ENCODE data around the gene GSC. TPM values are rescaled to one million over a fixed set of nuclear protein-coding genes. Genes with fewer than 3 reads are reported as not detected.

Gene GSC
- total RNA-seq, 1 experiment from 2014 or later = not detected

- H2BK12ac ChIP-seq (ENCODE audit: insufficient read length, low read depth, low read length) = no peak overlapping the region
- H2BK20ac ChIP-seq (ENCODE audit: low read depth, low read length, poor library complexity, severe bottlenecking) = no peak overlapping the region
- H3K4me1 Mint-ChIP-seq = peaks cover 61 to 68% of the 10 kb centered on the region in 2 experiments
- no peak overlapping the region for H3K23ac ChIP-seq (ENCODE audit: insufficient read length, low read depth, low read length)
- no peak overlapping the region for H3K18ac ChIP-seq (ENCODE audit: insufficient read length, low read depth, low read length)
- no peaks in the 10 kb centered on the region; a peak in 1 of 5 replicates for H3K9me3 Mint-ChIP-seq
- no peaks in the 10 kb centered on the region for H3K79me2 ChIP-seq (ENCODE audit: insufficient read depth, low read length)
- no peak overlapping the region for H3T11ph ChIP-seq (ENCODE audit: low read length)
- no peak overlapping the region for H4K5ac ChIP-seq (ENCODE audit: insufficient read length, low read depth, low read length)
- H2BK5ac ChIP-seq (ENCODE audit: insufficient read length, low read length) = no peak overlapping the region
- peak overlapping the region; percentile 52 for H3K4me2 ChIP-seq (ENCODE audit: insufficient read depth, insufficient read length, low read length)
- no peak for DNase-seq
- no CpG with 5 or more reads among the region's 9 CpGs for whole genome bisulfite sequencing (ENCODE audit: extremely low coverage, insufficient read length, low lambda C conversion rate)
- H3K23me2 ChIP-seq (ENCODE audit: insufficient read length, low read depth, low read length, poor library complexity, severe bottlenecking) = peaks cover 5% of the 10 kb centered on the region
- H3K4me3 Mint-ChIP-seq = peak overlapping the region; percentile 29 to 79; a peak in 4 of 5 replicates
- no peaks in the 10 kb centered on the region for H3K36me3 Mint-ChIP-seq (ENCODE audit: insufficient read depth in 1 of 3, low read depth in 3 of 3)
- peaks cover 90% of the 10 kb centered on the region for H3K27me3 ChIP-seq (ENCODE audit: insufficient read depth, low read length)
- H2AK5ac ChIP-seq (ENCODE audit: insufficient read length, low read length) = no peak overlapping the region
- no peak overlapping the region for H3K27ac Mint-ChIP-seq
- H3K14ac ChIP-seq (ENCODE audit: insufficient read depth, low read length) = no peak overlapping the region
- H2AFZ ChIP-seq (ENCODE audit: low read length) = no peak overlapping the region
- no peak overlapping the region for H3K9ac ChIP-seq (ENCODE audit: extremely low read depth, insufficient read length, low read length)
- no peaks in the 10 kb centered on the region for H3K79me1 ChIP-seq (ENCODE audit: insufficient read depth, low read depth, low read length, poor library complexity, severe bottlenecking)
- TF ChIP-seq CTCF (conservative IDR thresholded peaks at IDR 0.05) = no peak
- no peak overlapping the region for H3K27ac ChIP-seq (ENCODE audit: insufficient read length, low read depth, low read length)
- no peak overlapping the region for H2BK120ac ChIP-seq (ENCODE audit: low read depth, low read length, poor library complexity, severe bottlenecking)
- H3K27me3 Mint-ChIP-seq (ENCODE audit: low read depth) = peaks cover 98% of the 10 kb centered on the region
- no peak overlapping the region for H2BK15ac ChIP-seq (ENCODE audit: low read depth, low read length)
- no peak overlapping the region for H3K4ac ChIP-seq (ENCODE audit: low read depth, low read length)
- no peak overlapping the region for H4K91ac ChIP-seq (ENCODE audit: insufficient read length, low read depth, low read length)
- no peaks in the 10 kb centered on the region for H3K4me1 ChIP-seq (ENCODE audit: insufficient read depth, low read length)
- no peak overlapping the region for H4K8ac ChIP-seq (replicated peaks; ENCODE audit: insufficient read length, low read depth, low read length)
- no peak overlapping the region for H3K56ac ChIP-seq (ENCODE audit: insufficient read length, low read depth, low read length)
- H3K9me3 ChIP-seq (ENCODE audit: control insufficient read depth, low read depth, low read length) = no peaks in the 10 kb centered on the region
- H4K20me1 ChIP-seq (ENCODE audit: control insufficient read depth, insufficient read depth, insufficient read length) = no peaks in the 10 kb centered on the region
Measured at GRCh38 chr14:94770815-94771157, 873 bp upstream of the GSC start.

All from H9 (cell line).